Peyer's patch (tissue), 4 donors: ENCODE results near the gene HMX2.

ENCODE experiments used
- CTCF ChIP-seq, 6 experiments: fragments of 450-650 bp in 4 of 6; fragments of 200-600 bp in 2 of 6; sonication (generic) in 1 of 6; IDR thresholded peaks; one replicate each; pipeline ENCODE4 v1.5.1; 2017 to 2019; ENCODE audit warnings: antibody characterized with exemption in 6 of 6, mild to moderate bottlenecking in 3 of 6, moderate library complexity in 1 of 6
- POLR2A ChIP-seq, 2 donors: fragments of 450-650 bp; IDR thresholded peaks; one replicate each; pipeline ENCODE4 v1.5.1; 2017; ENCODE audit warnings: antibody characterized with exemption in 2 of 2, mild to moderate bottlenecking in 2 of 2, moderate library complexity in 2 of 2

GRCh38 chr10:123147635-123148413 is at the start of gene HMX2:
- TF ChIP-seq POLR2A (IDR thresholded peaks at IDR 0.05), result no peak
- TF ChIP-seq CTCF (IDR thresholded peaks at IDR 0.05), result no peak
